ENCODE data around the gene BBS2.

DNA sequence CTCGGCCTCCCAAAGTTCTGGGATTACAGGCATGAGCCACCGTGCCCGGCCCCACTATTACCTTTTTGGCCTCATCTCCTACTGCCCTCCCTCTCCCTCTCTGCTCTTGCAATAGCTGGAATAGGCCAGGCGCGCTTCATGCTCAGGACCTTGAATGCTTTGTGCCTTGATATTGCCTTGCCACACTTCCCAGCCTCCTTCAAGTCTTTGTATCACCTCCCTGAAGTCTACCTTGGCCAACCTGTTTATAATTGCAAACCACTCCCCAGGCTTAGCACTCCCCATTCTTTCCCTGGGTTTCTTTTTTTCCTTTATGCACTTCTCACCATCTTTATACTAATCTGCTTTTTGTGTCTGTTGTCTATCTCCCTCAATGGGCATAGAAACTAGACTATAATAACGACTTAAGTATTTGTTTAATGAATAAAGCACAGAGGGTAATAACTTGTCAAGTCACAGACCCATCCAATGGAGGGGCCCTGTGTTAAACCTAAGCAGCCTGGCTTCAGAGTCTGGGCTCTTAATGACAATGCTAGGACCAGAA, 61.8 kb downstream of the BBS2 start:
- TF ChIP-seq, protein P1, sequence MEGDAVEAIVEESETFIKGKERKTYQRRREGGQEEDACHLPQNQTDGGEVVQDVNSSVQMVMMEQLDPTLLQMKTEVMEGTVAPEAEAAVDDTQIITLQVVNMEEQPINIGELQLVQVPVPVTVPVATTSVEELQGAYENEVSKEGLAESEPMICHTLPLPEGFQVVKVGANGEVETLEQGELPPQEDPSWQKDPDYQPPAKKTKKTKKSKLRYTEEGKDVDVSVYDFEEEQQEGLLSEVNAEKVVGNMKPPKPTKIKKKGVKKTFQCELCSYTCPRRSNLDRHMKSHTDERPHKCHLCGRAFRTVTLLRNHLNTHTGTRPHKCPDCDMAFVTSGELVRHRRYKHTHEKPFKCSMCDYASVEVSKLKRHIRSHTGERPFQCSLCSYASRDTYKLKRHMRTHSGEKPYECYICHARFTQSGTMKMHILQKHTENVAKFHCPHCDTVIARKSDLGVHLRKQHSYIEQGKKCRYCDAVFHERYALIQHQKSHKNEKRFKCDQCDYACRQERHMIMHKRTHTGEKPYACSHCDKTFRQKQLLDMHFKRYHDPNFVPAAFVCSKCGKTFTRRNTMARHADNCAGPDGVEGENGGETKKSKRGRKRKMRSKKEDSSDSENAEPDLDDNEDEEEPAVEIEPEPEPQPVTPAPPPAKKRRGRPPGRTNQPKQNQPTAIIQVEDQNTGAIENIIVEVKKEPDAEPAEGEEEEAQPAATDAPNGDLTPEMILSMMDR (conservative IDR thresholded peaks at IDR 0.05; ENCODE audit: low read depth in 2 of 2), result no peak
- TF ChIP-seq JUNB (IDR thresholded peaks at IDR 0.05; ENCODE audit: unreplicated experiment) (no peak), EZH2 (IDR thresholded peaks at IDR 0.05; ENCODE audit: low read depth, unreplicated experiment) (no peak)
